HepG2 (cell line): ENCODE data around the gene OR2T34.
"Not testable (repeated sequence)": the region's sequence is repeated elsewhere in the genome, so short reads cannot be mapped to it uniquely, and the experiment has no call there.

ENCODE experiments used
- CEBPB ChIP-seq: IDR thresholded peaks from 2 replicates; pipeline ENCODE4 v1.6.1; 2011; ENCODE audit warnings: low read depth, low read length, improper control_type of control experiment, borderline replicate concordance
- KDM3A ChIP-seq: IDR thresholded peaks from 2 replicates; pipeline ENCODE4 v1.6.1; 2018; ENCODE audit warnings: low read depth, missing compliant biosample characterization
- REST ChIP-seq, 2 experiments: IDR thresholded peaks; 2 replicates each; pipeline ENCODE4 v1.6.1; 2011 to 2012; ENCODE audit warnings: low read length in 2 of 2, borderline replicate concordance in 1 of 2, low read depth in 1 of 2, mild to moderate bottlenecking in 1 of 2, moderate library complexity in 1 of 2
- SP1 ChIP-seq, 2 experiments: fragments of 450-650 bp in 1 of 2; sonication (generic) in 1 of 2; formaldehyde crosslinking in 1 of 2; IDR thresholded peaks; 2 replicates each; pipeline versions ENCODE4 v1.4.0 to v1.6.1; 2016 to 2020; ENCODE audit warnings: missing genetic modification reagents in 1 of 2

- TF ChIP-seq SP1 (IDR thresholded peaks at IDR 0.05); SP1 (CRISPR knock-in tag; IDR thresholded peaks at IDR 0.05); CEBPB; KDM3A (CRISPR knock-in tag); REST (IDR thresholded peaks at IDR 0.05; ENCODE audit: borderline replicate concordance in 1 of 2, low read depth in 1 of 2, low read length in 2 of 2): not testable (repeated sequence)
These were observed 27.2 kb downstream of the OR2T34 start for GRCh38 chr1:248547383-248547782.
